ENCODE results near the gene ERBB3.
"Not testable (repeated sequence)": the region's sequence is repeated elsewhere in the genome, so short reads cannot be mapped to it uniquely, and the experiment has no call there.

ERBB3 gene

DNA sequence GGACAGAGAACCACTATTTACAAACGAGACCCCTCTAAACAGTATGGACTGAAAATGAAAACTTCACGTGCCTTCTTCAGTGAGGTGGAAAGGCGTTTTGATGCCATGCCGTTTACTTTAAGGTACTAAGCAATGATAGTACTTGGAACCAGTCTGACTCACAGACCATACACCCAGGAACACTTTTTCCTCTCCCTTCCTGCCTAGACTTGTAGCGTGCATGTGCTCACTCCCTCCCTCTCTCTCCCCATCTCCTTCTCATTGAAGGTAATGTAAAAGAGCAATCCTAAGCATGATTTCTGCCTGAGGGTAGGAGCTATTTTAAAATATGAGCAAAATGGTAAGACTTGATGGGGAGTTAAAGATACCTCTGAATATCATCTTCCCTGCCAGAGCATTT is 30.6 kb downstream of the ERBB3 start:
- no peak overlapping the region for H3K4me3 ChIP-seq (replicated peaks; ENCODE audit: low read depth, low read length)
- TF ChIP-seq, protein P1, sequence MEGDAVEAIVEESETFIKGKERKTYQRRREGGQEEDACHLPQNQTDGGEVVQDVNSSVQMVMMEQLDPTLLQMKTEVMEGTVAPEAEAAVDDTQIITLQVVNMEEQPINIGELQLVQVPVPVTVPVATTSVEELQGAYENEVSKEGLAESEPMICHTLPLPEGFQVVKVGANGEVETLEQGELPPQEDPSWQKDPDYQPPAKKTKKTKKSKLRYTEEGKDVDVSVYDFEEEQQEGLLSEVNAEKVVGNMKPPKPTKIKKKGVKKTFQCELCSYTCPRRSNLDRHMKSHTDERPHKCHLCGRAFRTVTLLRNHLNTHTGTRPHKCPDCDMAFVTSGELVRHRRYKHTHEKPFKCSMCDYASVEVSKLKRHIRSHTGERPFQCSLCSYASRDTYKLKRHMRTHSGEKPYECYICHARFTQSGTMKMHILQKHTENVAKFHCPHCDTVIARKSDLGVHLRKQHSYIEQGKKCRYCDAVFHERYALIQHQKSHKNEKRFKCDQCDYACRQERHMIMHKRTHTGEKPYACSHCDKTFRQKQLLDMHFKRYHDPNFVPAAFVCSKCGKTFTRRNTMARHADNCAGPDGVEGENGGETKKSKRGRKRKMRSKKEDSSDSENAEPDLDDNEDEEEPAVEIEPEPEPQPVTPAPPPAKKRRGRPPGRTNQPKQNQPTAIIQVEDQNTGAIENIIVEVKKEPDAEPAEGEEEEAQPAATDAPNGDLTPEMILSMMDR (IDR thresholded peaks at IDR 0.05; ENCODE audit: low read depth, low read length, missing control alignments) = no peak
- DNase-seq (ENCODE audit: extremely low read depth, low read depth) = no peak

GRCh38 chr12:56114084-56114483 is 34.1 kb downstream of the ERBB3 start:
- H3K4me3 ChIP-seq (replicated peaks; ENCODE audit: low read depth, low read length) = no peak overlapping the region
- TF ChIP-seq, protein P1 (IDR thresholded peaks at IDR 0.05; ENCODE audit: low read depth, low read length, missing control alignments) = no peak
- no peak for DNase-seq (ENCODE audit: extremely low read depth, low read depth)

GRCh38 chr12:56115329-56115728 is 35.4 kb downstream of the ERBB3 start:
- TF ChIP-seq, protein P1 (IDR thresholded peaks at IDR 0.05; ENCODE audit: low read depth, low read length, missing control alignments) = no peak
- DNase-seq (ENCODE audit: extremely low read depth, low read depth) = no peak
- peak overlapping the region; percentile 83 for H3K4me3 ChIP-seq (replicated peaks; ENCODE audit: low read depth, low read length)

GRCh38 chr12:56116267-56117081 is 36.5 kb downstream of the ERBB3 start, which contains the start of gene RPL41:
Gene RPL41, plus strand, starts transcription at chr12:56116633.
- DNase-seq (ENCODE audit: extremely low read depth, low read depth) = peak; percentile 86
- peak within 1 kb of the TSS; percentile 83 for H3K4me3 ChIP-seq (replicated peaks; ENCODE audit: low read depth, low read length)
- TF ChIP-seq, protein P1 (IDR thresholded peaks at IDR 0.05; ENCODE audit: low read depth, low read length, missing control alignments) = no peak

DNA sequence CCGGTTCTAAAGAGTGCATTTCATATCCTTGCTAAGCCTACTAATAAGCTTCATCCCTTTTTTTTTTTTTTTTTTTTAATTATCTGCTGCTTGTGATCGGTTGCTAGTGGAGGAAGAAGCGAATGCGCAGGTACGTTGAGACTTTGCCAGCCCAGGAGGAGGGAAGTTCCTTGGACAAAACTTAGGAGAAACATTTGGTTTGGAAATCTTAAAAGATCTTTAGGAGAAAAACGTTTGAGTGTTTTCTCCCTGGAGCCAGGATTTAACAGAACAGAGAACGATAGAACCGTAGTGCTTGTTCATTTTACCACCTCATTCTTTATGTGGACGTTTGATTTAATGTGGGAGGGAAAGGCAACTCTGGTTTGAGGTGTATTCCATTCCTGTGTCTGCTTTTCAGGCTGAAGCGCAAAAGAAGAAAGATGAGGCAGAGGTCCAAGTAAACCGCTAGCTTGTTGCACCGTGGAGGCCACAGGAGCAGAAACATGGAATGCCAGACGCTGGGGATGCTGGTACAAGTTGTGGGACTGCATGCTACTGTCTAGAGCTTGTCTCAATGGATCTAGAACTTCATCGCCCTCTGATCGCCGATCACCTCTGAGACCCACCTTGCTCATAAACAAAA is 37.2 kb downstream of the ERBB3 start:
- peak overlapping the region; percentile 83 for H3K4me3 ChIP-seq (replicated peaks; ENCODE audit: low read depth, low read length)
- not testable (repeated sequence) for DNase-seq (ENCODE audit: extremely low read depth, low read depth)

- peak; percentile 99 for DNase-seq (ENCODE audit: extremely low read depth, low read depth)
- peak within 1 kb of the TSS; percentile 83 for H3K4me3 ChIP-seq (replicated peaks; ENCODE audit: low read depth, low read length)
- TF ChIP-seq, protein P1 (IDR thresholded peaks at IDR 0.05; ENCODE audit: low read depth, low read length, missing control alignments) = peak; percentile 47
Observed at GRCh38 chr12:56117778-56118687, 38.1 kb downstream of the ERBB3 start, which contains the start of gene ZC3H10. Gene ZC3H10, plus strand, starts transcription at chr12:56118266. Its CDS starts 2,297 bp downstream, at chr12:56120563.

All from HFF-Myc (cell line).